Endothelial cell of coronary artery (primary cell): Measurements from ENCODE around the gene TRIML2. TPM values are rescaled to one million over a fixed set of nuclear protein-coding genes. Genes with fewer than 3 reads are reported as not detected.

Experiments used
- total RNA-seq: library from RNA; depleted of rRNA; stranded (reverse); fragments of >200 nt; gene quantifications from 2 replicates; pipeline ENCODE4 v1.2.3, GENCODE V29; 2014

TRIML2 gene, protein sequence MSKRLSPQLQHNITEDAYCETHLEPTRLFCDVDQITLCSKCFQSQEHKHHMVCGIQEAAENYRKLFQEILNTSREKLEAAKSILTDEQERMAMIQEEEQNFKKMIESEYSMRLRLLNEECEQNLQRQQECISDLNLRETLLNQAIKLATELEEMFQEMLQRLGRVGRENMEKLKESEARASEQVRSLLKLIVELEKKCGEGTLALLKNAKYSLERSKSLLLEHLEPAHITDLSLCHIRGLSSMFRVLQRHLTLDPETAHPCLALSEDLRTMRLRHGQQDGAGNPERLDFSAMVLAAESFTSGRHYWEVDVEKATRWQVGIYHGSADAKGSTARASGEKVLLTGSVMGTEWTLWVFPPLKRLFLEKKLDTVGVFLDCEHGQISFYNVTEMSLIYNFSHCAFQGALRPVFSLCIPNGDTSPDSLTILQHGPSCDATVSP
- not detected in 2 replicates for total RNA-seq

DNA sequence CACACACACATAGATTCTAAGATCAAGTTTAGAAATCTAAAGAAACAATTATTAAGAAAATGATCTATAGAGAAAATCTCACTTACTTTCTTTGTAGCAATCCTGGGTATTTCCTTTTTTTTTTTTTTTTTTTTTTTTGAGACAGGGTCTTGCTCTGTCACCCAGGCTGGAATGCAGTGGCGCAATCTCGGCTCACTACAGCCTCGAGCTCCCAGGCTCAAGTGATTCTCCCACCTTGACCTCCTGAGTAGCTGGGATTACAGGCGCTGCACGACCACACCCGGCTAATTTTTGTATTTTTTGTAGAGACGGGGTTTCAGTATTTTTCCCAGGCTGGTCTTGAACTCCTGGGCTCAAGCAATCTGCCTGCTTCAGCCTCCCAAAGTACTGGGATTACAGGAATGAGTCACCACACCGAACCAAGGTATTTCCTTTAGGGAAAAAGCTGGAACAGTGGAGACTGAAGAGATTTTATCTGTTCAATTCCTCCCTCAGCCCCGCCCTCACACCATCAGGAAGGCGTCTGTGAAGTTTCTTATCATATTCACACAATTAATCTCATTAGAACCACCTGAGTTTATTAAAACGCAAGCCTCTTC, at the start of gene TRIML2:
TRIML2 (minus strand) TSS at position 447 of the 599 bp plus-strand sequence. CDS start 4,235 bp downstream, outside the sequence.

DNA sequence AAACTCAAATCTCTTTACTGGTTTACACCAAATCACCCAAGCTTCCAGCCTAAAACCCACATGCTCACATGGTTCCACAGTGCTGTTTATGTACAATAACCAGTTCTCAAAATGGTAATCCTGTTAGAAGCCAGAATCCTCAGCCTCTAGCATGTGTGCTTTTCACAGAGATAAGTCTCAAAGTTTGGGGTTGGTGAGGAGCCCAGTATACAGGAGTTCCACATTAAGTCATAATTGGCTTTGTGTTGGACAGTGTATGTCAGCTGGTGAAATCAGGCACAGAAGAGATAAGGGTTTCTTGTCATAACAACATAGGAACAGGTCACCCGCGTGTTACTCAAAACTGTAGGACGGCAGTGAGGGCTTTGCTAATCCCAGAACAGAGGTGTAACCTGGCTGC, 29.7 kb upstream of the TRIML2 start, which contains the start of gene TRIML1:
TRIML1 (plus strand) TSS at position 301 of the 400 bp plus-strand sequence. CDS start 118 bp downstream, outside the sequence.

Other genes with a start within 250 kb of the TRIML2 start
- gene ZFP42, start 113.8 kb downstream of the TRIML2 start, total RNA-seq, result 0.09 TPM in 1 of 2 replicates, not detected in the other
- gene TRIML1, start 29.8 kb upstream of the TRIML2 start, total RNA-seq, result not detected in 2 replicates